ENCODE data around the gene PSMG3. TPM values are rescaled to one million over a fixed set of nuclear protein-coding genes. Genes with fewer than 3 reads are reported as not detected.
A peak's percentile ranks its signal among the peaks of the same experiment; 100 is the strongest.

Gene PSMG3
- total and polyA plus RNA-seq, 2 donors from 2014 or later, result 29.7 to 66.6 TPM

DNA sequence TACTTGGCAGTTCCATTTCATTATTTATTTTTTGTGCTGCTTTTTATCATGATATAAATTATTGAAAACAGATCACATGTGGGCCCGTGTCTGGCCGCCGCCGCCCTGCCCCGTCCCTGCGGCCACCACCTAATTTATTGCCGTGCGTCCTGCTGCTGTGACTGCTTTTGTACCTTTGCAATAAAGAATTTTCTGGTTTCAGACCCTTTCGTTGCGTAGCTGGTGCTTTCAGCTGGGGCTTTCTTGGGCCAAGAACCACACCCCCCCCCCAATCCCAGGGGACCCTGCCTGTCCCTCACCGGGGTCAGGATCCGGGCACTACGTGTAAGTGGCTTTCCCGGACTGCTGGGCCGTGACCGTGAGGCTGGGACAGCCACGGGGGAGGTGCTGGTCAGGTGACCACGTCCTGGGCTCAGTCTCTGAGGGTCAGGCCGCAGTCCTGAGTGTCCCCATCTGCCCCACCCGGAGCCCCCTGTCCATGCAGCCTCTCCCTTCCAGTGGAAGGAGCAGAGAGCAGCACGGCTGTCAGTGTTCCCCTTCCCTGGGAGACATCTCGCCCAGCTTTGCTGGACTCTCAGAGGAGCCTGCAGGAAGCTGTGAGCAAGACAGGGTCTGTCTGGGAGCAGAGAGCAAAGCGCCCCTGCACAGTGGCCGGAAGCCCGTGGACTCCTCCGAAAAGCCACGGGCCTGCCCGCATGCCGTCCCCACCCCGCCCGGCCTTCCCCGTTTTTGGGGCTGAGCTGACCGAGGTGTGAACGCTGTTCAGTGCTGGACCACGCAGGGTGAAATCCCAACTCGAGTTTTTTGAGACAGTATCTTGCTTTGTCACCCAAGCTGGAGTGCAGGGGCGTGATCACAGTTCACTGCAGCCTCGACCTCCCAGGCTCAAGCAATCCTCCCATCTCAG is 26.7 kb downstream of the PSMG3 start:
- FAIRE-seq (no peak), DNase-seq (peak in 4 of 5 donors; percentile 55 to 83 (median 70))
- Histone ChIP-seq H3K27me3 (ENCODE audit: control insufficient read depth, insufficient read depth, low read length) (no peaks in the 10 kb centered on the region), H3K9ac (ENCODE audit: low read length in 3 of 3) (no peak overlapping the region), H3K9me3 (ENCODE audit: control insufficient read depth in 2 of 3, insufficient read depth in 1 of 3, low read length in 3 of 3) (no peaks in the 10 kb centered on the region), H3K4me1 (ENCODE audit: control insufficient read depth in 2 of 3, insufficient read depth in 2 of 3, low read depth in 1 of 3, low read length in 3 of 3) (peaks cover 0 to 8% (median 0%) of the 10 kb centered on the region in 3 donors), H3K36me3 (ENCODE audit: control insufficient read depth in 2 of 3, insufficient read depth in 3 of 3, low read length in 3 of 3) (peaks cover 0 to 9% (median 0%) of the 10 kb centered on the region in 3 donors), H3K4me3 (ENCODE audit: low read length in 3 of 3) (no peak overlapping the region), H3K27ac (ENCODE audit: low read depth in 2 of 2, low read length in 2 of 2) (peak overlapping the region in 1 of 2 donors; percentile 43)
- intact Hi-C loops (cut with DNase I), result no loop called here
- TF ChIP-seq, protein P1, sequence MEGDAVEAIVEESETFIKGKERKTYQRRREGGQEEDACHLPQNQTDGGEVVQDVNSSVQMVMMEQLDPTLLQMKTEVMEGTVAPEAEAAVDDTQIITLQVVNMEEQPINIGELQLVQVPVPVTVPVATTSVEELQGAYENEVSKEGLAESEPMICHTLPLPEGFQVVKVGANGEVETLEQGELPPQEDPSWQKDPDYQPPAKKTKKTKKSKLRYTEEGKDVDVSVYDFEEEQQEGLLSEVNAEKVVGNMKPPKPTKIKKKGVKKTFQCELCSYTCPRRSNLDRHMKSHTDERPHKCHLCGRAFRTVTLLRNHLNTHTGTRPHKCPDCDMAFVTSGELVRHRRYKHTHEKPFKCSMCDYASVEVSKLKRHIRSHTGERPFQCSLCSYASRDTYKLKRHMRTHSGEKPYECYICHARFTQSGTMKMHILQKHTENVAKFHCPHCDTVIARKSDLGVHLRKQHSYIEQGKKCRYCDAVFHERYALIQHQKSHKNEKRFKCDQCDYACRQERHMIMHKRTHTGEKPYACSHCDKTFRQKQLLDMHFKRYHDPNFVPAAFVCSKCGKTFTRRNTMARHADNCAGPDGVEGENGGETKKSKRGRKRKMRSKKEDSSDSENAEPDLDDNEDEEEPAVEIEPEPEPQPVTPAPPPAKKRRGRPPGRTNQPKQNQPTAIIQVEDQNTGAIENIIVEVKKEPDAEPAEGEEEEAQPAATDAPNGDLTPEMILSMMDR (IDR thresholded peaks at IDR 0.05; ENCODE audit: borderline replicate concordance, extremely low read depth, insufficient read depth), result no peak

DNA sequence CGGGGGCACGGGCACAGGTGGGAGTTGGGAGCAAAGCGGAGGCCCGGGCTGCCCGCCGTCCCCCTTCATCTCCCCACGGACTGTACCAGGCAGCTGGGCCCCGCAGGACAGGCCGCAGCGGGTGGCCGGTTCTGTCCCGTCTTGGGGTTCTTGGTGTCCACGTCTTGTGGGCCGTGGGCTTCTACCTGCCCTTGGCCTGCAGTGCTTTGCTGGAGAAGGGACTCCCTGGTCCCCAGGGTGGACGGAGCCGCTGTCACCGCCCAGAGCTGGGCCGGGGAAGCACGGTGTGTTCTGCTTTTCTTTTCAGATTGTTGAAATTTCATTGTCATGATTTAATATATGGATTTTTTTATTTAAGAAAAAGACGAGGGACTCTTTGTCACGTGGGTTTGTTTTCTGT is 27.5 kb downstream of the PSMG3 start:
- H3K27me3 ChIP-seq (ENCODE audit: control insufficient read depth, insufficient read depth, low read length), result no peaks in the 10 kb centered on the region
- DNase-seq, result peak in 1 of 5 donors; percentile 57
- no peak for FAIRE-seq
- no peaks in the 10 kb centered on the region for H3K9me3 ChIP-seq (ENCODE audit: control insufficient read depth in 2 of 3, insufficient read depth in 1 of 3, low read length in 3 of 3)
- no peak overlapping the region for H3K27ac ChIP-seq (ENCODE audit: low read depth in 2 of 2, low read length in 2 of 2)
- peaks cover 0 to 8% (median 7%) of the 10 kb centered on the region in 3 donors for H3K4me1 ChIP-seq (ENCODE audit: control insufficient read depth in 2 of 3, insufficient read depth in 2 of 3, low read depth in 1 of 3, low read length in 3 of 3)
- H3K4me3 ChIP-seq (ENCODE audit: low read length in 3 of 3), result no peak overlapping the region
- intact Hi-C loops (cut with DNase I), result no loop called here
- no peak overlapping the region for H3K9ac ChIP-seq (ENCODE audit: low read length in 3 of 3)
- TF ChIP-seq, protein P1 (IDR thresholded peaks at IDR 0.05; ENCODE audit: borderline replicate concordance, extremely low read depth, insufficient read depth), result no peak
- peaks cover 0 to 9% (median 0%) of the 10 kb centered on the region in 3 donors for H3K36me3 ChIP-seq (ENCODE audit: control insufficient read depth in 2 of 3, insufficient read depth in 3 of 3, low read length in 3 of 3)

DNA sequence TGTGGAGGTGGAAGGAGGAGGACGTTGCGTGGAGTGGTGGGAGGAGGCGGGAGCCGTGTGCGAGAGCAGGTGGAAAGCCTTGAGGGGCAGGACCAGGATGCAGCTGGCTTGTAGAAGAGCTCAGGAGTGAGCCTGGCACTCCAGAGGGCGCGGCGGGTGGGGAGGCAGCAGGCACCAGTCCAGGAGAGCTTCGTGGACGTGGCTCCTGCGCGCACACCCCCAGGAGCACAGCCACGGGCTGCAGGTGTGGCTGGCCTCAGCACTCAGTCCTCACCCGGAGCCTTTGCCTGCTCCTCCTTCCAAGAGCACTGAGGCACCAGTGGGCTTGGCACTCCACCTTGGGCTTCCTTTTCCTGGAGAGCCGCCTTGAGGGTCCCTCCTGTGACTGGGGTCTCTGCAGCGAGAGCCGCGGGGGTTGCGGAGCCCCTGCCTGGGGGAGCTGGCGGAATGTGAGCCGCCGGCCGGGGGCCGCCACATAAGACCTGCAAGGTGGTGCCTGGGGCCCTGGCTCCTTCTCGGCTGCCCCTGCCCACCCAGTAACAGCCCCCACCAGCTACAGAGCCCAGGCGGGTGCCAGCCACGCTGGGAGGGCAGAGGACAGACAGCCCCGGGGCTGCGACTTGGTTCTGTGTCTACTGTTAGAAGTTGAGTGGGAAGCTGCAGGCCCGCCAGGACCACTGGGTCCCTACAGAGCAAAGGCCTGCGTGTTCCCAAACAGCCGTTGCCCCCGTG is 28.2 kb downstream of the PSMG3 start:
- H3K27me3 ChIP-seq (ENCODE audit: control insufficient read depth, insufficient read depth, low read length), result no peaks in the 10 kb centered on the region
- no peak overlapping the region for H3K4me3 ChIP-seq (ENCODE audit: low read length in 3 of 3)
- peaks cover 0 to 9% (median 0%) of the 10 kb centered on the region in 3 donors for H3K36me3 ChIP-seq (ENCODE audit: control insufficient read depth in 2 of 3, insufficient read depth in 3 of 3, low read length in 3 of 3)
- intact Hi-C loops (cut with DNase I), result no loop called here
- no peaks in the 10 kb centered on the region for H3K9me3 ChIP-seq (ENCODE audit: control insufficient read depth in 2 of 3, insufficient read depth in 1 of 3, low read length in 3 of 3)
- FAIRE-seq, result no peak
- no peak overlapping the region for H3K9ac ChIP-seq (ENCODE audit: low read length in 3 of 3)
- no peak overlapping the region for H3K27ac ChIP-seq (ENCODE audit: low read depth in 2 of 2, low read length in 2 of 2)
- peak in 2 of 5 donors; percentile 48 to 73 for DNase-seq
- peaks cover 0 to 12% (median 10%) of the 10 kb centered on the region in 3 donors for H3K4me1 ChIP-seq (ENCODE audit: control insufficient read depth in 2 of 3, insufficient read depth in 2 of 3, low read depth in 1 of 3, low read length in 3 of 3)
- TF ChIP-seq, protein P1 (IDR thresholded peaks at IDR 0.05; ENCODE audit: borderline replicate concordance, extremely low read depth, insufficient read depth), result no peak

All from kidney (tissue), 14 donors.